Upper lobe of left lung (tissue), 4 donors: ENCODE measurements around the gene CDK15.

Experiments
- CTCF ChIP-seq, 6 experiments: fragments of 450-650 bp in 4 of 6; fragments of 200-600 bp in 2 of 6; sonication (generic) in 2 of 6; IDR thresholded peaks; one replicate each; pipeline ENCODE4 v1.5.1; 2016 to 2019; ENCODE audit warnings: antibody characterized with exemption in 6 of 6
- POLR2A ChIP-seq, 4 donors: fragments of 450-650 bp; IDR thresholded peaks; one replicate each; pipeline ENCODE4 v1.5.1; 2016 to 2017; ENCODE audit warnings: antibody characterized with exemption in 4 of 4, mild to moderate bottlenecking in 2 of 4
- POLR2AphosphoS5 ChIP-seq, 2 donors: sonication (generic); formaldehyde crosslinking; IDR thresholded peaks; one replicate each; pipeline ENCODE4 v1.5.1; 2017; ENCODE audit warnings: antibody characterized with exemption in 2 of 2

- TF ChIP-seq CTCF (IDR thresholded peaks at IDR 0.05), result no peak
- TF ChIP-seq POLR2A (IDR thresholded peaks at IDR 0.05), result no peak
- TF ChIP-seq POLR2AphosphoS5 (IDR thresholded peaks at IDR 0.05), result no peak
Observed at GRCh38 chr2:201852878-201853415, 46.6 kb downstream of the CDK15 start.
